Suprapubic skin (tissue), 4 donors: ENCODE data around the gene FAM89A.

Experiments
- CTCF ChIP-seq, 2 donors: fragments of 200-600 bp in 1 of 2; fragments of 450-650 bp in 1 of 2; sonication (generic) in 1 of 2; IDR thresholded peaks; one replicate each; pipeline ENCODE4 v1.5.1; 2016 to 2019; ENCODE audit warnings: antibody characterized with exemption in 2 of 2, mild to moderate bottlenecking in 1 of 2, moderate library complexity in 1 of 2
- POLR2A ChIP-seq, 2 donors: fragments of 450-650 bp; IDR thresholded peaks; one replicate each; pipeline ENCODE4 v1.6.1; 2017; ENCODE audit warnings: antibody characterized with exemption in 2 of 2, mild to moderate bottlenecking in 2 of 2, moderate library complexity in 2 of 2
- POLR2AphosphoS5 ChIP-seq, 3 donors: sonication (generic); formaldehyde crosslinking; IDR thresholded peaks; one replicate each; pipeline ENCODE4 v1.6.1; 2017; ENCODE audit warnings: antibody characterized with exemption in 3 of 3

- TF ChIP-seq POLR2A (IDR thresholded peaks at IDR 0.05) = no peak
- TF ChIP-seq CTCF (IDR thresholded peaks at IDR 0.05) = no peak
- no peak for TF ChIP-seq POLR2AphosphoS5 (IDR thresholded peaks at IDR 0.05)
Measured at GRCh38 chr1:231070758-231071444, 30.8 kb upstream of the FAM89A start.
